ENCODE measurements around the gene MRPL1.

DNA sequence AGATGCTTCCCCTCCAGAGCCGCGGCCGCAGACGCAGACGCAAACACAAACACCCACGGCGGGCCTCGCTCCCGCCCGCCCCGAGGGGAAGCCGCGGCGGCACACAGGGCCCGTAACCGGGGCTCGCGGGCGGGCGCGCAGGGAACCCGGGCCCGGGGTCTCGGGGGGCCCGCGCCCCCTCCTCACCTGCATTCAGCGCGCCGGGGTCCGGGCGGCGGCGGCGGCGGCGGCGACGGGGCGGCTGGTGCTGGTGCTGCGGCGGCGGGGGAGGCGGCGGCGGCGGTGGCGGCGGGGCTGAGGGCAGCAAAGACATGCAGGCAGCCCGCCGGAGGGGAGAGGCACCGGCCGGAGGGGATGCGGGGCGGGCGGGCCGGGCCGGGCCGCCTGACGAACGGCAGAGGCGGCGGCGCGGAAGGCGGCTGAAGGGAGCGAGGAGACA, 43.2 kb upstream of the MRPL1 start:
- TF ChIP-seq, protein P1, sequence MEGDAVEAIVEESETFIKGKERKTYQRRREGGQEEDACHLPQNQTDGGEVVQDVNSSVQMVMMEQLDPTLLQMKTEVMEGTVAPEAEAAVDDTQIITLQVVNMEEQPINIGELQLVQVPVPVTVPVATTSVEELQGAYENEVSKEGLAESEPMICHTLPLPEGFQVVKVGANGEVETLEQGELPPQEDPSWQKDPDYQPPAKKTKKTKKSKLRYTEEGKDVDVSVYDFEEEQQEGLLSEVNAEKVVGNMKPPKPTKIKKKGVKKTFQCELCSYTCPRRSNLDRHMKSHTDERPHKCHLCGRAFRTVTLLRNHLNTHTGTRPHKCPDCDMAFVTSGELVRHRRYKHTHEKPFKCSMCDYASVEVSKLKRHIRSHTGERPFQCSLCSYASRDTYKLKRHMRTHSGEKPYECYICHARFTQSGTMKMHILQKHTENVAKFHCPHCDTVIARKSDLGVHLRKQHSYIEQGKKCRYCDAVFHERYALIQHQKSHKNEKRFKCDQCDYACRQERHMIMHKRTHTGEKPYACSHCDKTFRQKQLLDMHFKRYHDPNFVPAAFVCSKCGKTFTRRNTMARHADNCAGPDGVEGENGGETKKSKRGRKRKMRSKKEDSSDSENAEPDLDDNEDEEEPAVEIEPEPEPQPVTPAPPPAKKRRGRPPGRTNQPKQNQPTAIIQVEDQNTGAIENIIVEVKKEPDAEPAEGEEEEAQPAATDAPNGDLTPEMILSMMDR (IDR thresholded peaks at IDR 0.05), result no peak
- TF ChIP-seq TCF7L2 (IDR thresholded peaks at IDR 0.05; ENCODE audit: low read depth, low read length), result no peak
- TF ChIP-seq SIN3A (IDR thresholded peaks at IDR 0.05; ENCODE audit: borderline replicate concordance, insufficient read depth, low read depth, low read length), result no peak

Measured in Panc1 (cell line).